ENCODE results near the gene A3GALT2. TPM values are rescaled to one million over a fixed set of nuclear protein-coding genes. Genes with fewer than 3 reads are reported as not detected.

A3GALT2 gene
- total RNA-seq, 2 experiments from 2014 or later, result not detected

DNA sequence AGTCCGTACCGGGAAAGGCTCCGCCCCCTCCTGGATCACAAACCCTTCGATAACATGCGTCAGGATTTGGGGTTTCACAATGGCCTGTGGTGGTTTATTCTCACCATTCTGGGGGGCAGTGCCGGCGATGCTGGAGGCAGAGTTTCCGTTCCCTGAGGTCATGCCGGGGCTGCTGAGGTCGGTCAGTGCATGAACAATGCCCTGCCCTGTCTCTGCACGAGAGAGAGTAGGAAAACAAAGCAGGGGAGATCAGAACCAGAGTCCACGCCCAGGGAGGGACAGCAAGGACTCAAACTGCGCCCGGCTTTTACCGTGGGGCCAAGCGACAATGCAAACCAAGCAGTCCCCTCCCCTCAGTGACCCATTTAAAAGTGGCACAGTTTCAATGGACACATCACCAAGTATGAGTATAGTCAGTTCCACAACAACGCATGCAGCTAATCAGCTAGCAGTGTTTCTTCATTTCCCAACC lies 13.2 kb upstream of the A3GALT2 start:
- no peaks in the 10 kb centered on the region for H3K27me3 Mint-ChIP-seq
- intact Hi-C loops (cut with micrococcal nuclease), result no loop called here
- peaks cover 14% of the 10 kb centered on the region for H3K4me1 Mint-ChIP-seq (ENCODE audit: low read depth)
- ChIA-PET POLR2A (no interaction called here), CTCF (no interaction called here)
- no peak overlapping the region for H3K4me3 Mint-ChIP-seq
- no peak for ATAC-seq
- no peak overlapping the region for H3K27ac Mint-ChIP-seq
- peaks cover 16% of the 10 kb centered on the region for H3K36me3 Mint-ChIP-seq (ENCODE audit: low read depth)
- DNase-seq, result no peak
- TF ChIP-seq, protein P1, sequence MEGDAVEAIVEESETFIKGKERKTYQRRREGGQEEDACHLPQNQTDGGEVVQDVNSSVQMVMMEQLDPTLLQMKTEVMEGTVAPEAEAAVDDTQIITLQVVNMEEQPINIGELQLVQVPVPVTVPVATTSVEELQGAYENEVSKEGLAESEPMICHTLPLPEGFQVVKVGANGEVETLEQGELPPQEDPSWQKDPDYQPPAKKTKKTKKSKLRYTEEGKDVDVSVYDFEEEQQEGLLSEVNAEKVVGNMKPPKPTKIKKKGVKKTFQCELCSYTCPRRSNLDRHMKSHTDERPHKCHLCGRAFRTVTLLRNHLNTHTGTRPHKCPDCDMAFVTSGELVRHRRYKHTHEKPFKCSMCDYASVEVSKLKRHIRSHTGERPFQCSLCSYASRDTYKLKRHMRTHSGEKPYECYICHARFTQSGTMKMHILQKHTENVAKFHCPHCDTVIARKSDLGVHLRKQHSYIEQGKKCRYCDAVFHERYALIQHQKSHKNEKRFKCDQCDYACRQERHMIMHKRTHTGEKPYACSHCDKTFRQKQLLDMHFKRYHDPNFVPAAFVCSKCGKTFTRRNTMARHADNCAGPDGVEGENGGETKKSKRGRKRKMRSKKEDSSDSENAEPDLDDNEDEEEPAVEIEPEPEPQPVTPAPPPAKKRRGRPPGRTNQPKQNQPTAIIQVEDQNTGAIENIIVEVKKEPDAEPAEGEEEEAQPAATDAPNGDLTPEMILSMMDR (IDR thresholded peaks at IDR 0.05), result no peak
- H3K9me3 Mint-ChIP-seq, result no peaks in the 10 kb centered on the region

DNA sequence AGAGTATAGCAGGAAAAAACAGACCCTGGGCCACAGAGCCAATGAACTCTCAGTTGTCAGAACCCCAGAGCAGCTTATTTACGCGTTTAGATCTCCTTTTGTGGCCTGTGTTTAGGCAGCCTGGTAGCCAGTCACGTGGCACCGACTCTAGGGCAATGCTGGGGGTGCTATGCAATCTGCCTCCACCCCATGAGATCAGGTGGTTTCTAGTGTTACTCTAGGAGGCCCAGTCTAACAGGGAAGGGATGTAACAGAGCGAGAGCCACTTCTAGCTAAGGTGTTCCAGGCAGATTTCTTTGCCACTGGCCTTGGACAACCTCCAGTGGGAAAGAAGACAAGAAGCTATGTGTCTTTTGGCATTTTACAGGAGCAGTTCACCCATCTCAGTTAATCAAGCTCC lies 12.0 kb upstream of the A3GALT2 start:
- Mint-ChIP-seq H3K4me1 (ENCODE audit: low read depth) (peaks cover 7% of the 10 kb centered on the region), H3K4me3 (no peak overlapping the region), H3K27ac (no peak overlapping the region), H3K9me3 (no peaks in the 10 kb centered on the region), H3K27me3 (no peaks in the 10 kb centered on the region), H3K36me3 (ENCODE audit: low read depth) (peaks cover 24% of the 10 kb centered on the region)
- TF ChIP-seq, protein P1 (IDR thresholded peaks at IDR 0.05), result no peak
- ChIA-PET CTCF (interaction anchor here (1.3 kb wide), 1 partner anchor 31 kb away, joined by 3 read pairs; no protein-coding TSS in a partner anchor), POLR2A (no interaction called here)
- DNase-seq, result no peak
- intact Hi-C loops (cut with micrococcal nuclease), result no loop called here
- ATAC-seq, result no peak

DNA sequence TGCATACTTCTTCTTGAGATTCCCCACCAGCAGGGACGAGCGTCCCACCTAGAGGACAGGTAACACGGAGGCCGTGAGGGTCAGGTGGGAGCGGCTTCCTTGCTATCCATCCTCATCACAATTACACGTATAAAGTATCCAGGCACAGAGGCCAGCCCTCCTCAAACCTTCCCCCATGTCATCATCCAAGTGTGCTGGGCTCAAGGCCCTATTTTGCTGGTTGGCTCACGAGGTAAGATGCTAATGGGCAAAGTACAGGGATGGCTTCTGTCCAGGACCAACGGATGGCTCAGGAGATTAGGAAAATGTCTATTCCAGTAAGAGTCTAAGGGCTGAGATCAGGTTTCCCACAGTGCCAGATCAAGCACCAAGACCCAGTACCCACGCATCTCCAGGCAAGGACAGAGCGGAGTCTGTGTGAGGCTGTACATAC lies 11.5 kb upstream of the A3GALT2 start:
- Mint-ChIP-seq H3K4me1 (ENCODE audit: low read depth) (peaks cover 7% of the 10 kb centered on the region), H3K4me3 (no peak overlapping the region), H3K27ac (no peak overlapping the region), H3K36me3 (ENCODE audit: low read depth) (peaks cover 24% of the 10 kb centered on the region), H3K9me3 (no peaks in the 10 kb centered on the region), H3K27me3 (no peaks in the 10 kb centered on the region)
- ChIA-PET CTCF (interaction anchor here (1.1 to 1.3 kb wide), 2 partner anchors 31 to 36 kb away, joined by 3 read pairs; no protein-coding TSS in a partner anchor), POLR2A (no interaction called here)
- TF ChIP-seq, protein P1 (IDR thresholded peaks at IDR 0.05), result no peak
- no peak for DNase-seq
- intact Hi-C loops (cut with micrococcal nuclease), result no loop called here
- no peak for ATAC-seq

DNA sequence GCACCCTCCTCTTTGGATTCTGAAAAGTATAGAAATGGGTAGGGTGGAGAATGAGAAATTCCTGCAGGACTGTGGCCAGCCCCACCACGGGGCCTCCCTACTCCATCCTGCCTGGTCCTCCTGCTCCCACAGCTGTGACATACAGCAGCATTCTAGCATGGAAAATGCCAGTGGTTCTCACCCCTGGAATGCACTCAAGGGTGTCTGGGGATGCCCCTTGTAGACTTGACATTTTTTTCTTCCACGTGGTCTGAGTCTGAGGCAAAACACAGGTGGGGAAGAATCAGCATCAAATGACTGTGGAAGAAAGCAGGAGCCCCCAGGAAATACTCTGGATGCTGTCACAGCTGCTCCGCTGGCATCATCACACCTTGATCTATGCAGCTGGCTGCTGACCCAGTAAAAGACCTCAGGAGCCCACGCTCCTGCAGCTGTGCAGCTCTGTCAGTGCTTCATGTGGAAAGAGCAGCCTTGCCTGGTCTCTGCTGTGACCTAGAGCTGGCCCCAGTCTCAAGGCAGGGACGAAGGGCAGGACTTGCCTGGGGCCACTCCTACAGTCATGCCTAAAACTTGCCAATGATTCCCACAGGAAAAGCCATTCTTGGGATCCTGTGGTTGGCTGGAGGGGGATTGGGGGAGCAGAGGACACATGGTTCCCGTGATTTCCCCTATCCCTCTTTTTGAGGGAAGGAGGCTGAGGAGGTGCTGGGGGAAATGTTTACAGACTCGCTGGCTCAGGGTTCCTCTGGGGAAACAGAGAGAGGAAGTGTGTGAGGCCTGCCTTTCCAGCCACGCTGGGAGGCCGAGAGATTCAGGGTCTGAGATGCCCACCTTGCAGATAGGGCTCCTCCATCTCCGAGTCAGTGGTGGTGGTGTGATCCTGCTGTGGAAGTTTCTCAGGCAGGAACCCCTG lies 10.8 kb upstream of the A3GALT2 start:
- ATAC-seq (no peak), DNase-seq (no peak)
- Mint-ChIP-seq H3K4me3 (no peak overlapping the region), H3K27me3 (no peaks in the 10 kb centered on the region), H3K9me3 (no peaks in the 10 kb centered on the region), H3K27ac (no peak overlapping the region), H3K36me3 (ENCODE audit: low read depth) (peaks cover 24% of the 10 kb centered on the region), H3K4me1 (ENCODE audit: low read depth) (peaks cover 4% of the 10 kb centered on the region)
- TF ChIP-seq, protein P1 (IDR thresholded peaks at IDR 0.05), result no peak
- ChIA-PET POLR2A (interaction anchor here (0.6 to 1.0 kb wide), 2 partner anchors 18 to 412 kb away, joined by 3 to 5 read pairs; no protein-coding TSS in a partner anchor), CTCF (interaction anchor here (1.1 kb wide), 1 partner anchor 35 kb away, joined by 3 read pairs; no protein-coding TSS in a partner anchor)
- intact Hi-C loops (cut with micrococcal nuclease), result no loop called here

DNA sequence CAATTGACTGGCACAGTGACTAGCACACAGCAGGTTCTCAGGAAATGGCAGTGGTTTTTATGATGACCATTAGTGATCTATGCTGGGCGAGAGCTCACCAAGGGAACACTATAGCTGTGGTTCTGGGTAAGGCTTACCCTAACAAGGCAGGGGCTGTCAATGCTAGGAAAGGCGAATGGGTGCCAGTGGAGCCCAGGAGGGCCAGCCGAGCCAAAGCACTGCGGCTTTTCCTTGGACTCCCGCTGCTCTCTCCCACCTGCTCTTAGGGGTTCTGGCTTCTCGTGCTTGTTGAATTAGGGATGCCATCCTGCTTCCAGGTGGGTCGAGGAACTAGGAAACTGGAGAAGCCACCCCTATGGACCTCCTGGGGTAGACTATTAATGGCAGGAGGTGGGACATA lies 10.0 kb upstream of the A3GALT2 start:
- TF ChIP-seq, protein P1 (IDR thresholded peaks at IDR 0.05), result no peak
- intact Hi-C loops (cut with micrococcal nuclease), result no loop called here
- no peak overlapping the region for H3K4me3 Mint-ChIP-seq
- no peaks in the 10 kb centered on the region for H3K9me3 Mint-ChIP-seq
- H3K27ac Mint-ChIP-seq, result no peak overlapping the region
- H3K36me3 Mint-ChIP-seq (ENCODE audit: low read depth), result peaks cover 27% of the 10 kb centered on the region
- CTCF ChIA-PET, result interaction anchor here (1.5 kb wide), 1 partner anchor 35 kb away, joined by 10 read pairs; no protein-coding TSS in a partner anchor
- peaks cover 4% of the 10 kb centered on the region for H3K4me1 Mint-ChIP-seq (ENCODE audit: low read depth)
- ATAC-seq (no peak), DNase-seq (no peak)
- POLR2A ChIA-PET, result interaction anchor here (0.6 to 1.0 kb wide), 2 partner anchors 19 to 412 kb away, joined by 3 to 5 read pairs; no protein-coding TSS in a partner anchor
- no peaks in the 10 kb centered on the region for H3K27me3 Mint-ChIP-seq

Measured in activated CD8-positive, alpha-beta T cell treated with anti-CD3 and anti-CD28 coated beads for 36 hours (primary cell).